ENCODE measurements around the gene TMEM221.
"Not testable (repeated sequence)": the region's sequence is repeated elsewhere in the genome, so short reads cannot be mapped to it uniquely, and the experiment has no call there.

TMEM221 gene

DNA sequence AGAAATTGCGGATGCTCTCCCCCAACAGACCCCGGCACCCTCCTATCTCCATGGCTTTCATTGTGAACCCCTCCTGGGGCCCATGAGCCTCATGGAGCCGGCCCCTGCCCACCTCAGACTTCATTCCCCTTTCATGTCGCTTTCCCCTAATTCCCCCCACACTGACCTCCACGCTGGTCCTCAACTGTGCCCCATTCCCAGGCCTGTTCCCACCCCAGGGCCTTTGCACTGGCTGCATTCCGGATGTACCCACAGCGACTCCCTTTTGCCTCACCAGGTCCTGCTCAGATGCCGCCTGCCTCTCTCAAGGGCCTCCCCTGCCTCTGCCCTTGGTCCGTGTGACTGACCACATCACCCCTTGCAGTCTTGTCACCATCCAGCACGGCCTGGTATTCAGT, 35.1 kb upstream of the TMEM221 start:
- H3K4me3 ChIP-seq (ENCODE audit: control insufficient read depth, low read depth, low read length), result no peak overlapping the region
- TF ChIP-seq CTCF (IDR thresholded peaks at IDR 0.05; ENCODE audit: control insufficient read depth, insufficient read depth, low read depth, low read length, missing control alignments), result no peak
- no peak for DNase-seq (ENCODE audit: low read depth)

DNA sequence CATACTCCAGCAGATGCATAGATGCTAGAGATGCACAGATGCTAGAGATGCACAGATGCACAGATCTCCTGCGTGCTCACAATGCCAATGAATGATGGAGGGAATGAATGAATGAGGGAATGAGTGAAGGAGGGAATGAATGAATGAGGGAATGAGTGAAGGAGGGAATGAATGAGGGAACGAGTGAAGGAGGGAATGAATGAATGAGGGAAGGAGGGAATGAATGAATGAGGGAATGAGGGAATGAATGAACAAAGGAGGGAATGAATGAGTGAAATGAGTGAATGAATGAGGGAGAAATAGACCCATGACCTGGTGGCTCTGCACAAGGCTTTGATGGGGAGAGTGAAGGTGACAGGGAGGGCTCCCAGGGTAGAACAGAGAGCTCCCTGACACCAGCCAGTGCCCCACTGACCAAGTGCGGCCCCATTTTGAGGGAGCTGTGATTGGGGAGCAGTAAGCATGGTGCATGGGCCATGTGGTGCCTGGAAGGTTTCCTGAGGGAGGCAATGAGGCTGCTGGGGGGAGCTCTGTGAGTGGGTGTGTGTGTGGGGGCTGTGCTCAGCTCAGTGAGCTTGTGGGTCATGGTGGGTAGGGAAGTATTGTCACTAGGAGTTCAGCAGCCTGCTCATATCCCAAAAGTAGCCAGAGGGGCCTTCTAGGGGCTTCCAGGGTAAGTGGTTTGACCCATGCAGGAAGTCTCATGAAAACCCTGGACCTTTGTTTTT, 34.6 kb upstream of the TMEM221 start:
- DNase-seq (ENCODE audit: low read depth), result no peak
- no peak overlapping the region for H3K4me3 ChIP-seq (ENCODE audit: control insufficient read depth, low read depth, low read length)
- no peak for TF ChIP-seq CTCF (IDR thresholded peaks at IDR 0.05; ENCODE audit: control insufficient read depth, insufficient read depth, low read depth, low read length, missing control alignments)

- DNase-seq (ENCODE audit: low read depth), result no peak
- no peak for TF ChIP-seq CTCF (IDR thresholded peaks at IDR 0.05; ENCODE audit: control insufficient read depth, insufficient read depth, low read depth, low read length, missing control alignments)
Measured at GRCh38 chr19:17481986-17482385, 33.5 kb upstream of the TMEM221 start.

GRCh38 chr19:17479325-17479791, 30.9 kb upstream of the TMEM221 start:
- no peak overlapping the region for H3K4me3 ChIP-seq (ENCODE audit: control insufficient read depth, low read depth, low read length)
- DNase-seq (ENCODE audit: low read depth), result peak; percentile 64
- no peak for TF ChIP-seq CTCF (IDR thresholded peaks at IDR 0.05; ENCODE audit: control insufficient read depth, insufficient read depth, low read depth, low read length, missing control alignments)

More at GRCh38 chr19:17481986-17482385, 33.5 kb upstream of the TMEM221 start:
- H3K4me3 ChIP-seq (ENCODE audit: control insufficient read depth, low read depth, low read length), result no peak overlapping the region

- DNase-seq (ENCODE audit: low read depth), result no peak
- TF ChIP-seq CTCF (IDR thresholded peaks at IDR 0.05; ENCODE audit: control insufficient read depth, insufficient read depth, low read depth, low read length, missing control alignments), result no peak
- H3K4me3 ChIP-seq (ENCODE audit: control insufficient read depth, low read depth, low read length), result no peak overlapping the region
Measured at GRCh38 chr19:17475541-17476115, 27.2 kb upstream of the TMEM221 start.

GRCh38 chr19:17475011-17475540, 26.6 kb upstream of the TMEM221 start:
- DNase-seq (ENCODE audit: low read depth); H3K4me3 ChIP-seq (ENCODE audit: control insufficient read depth, low read depth, low read length): not testable (repeated sequence)

GRCh38 chr19:17473041-17473440, 24.6 kb upstream of the TMEM221 start:
- no peak overlapping the region for H3K4me3 ChIP-seq (ENCODE audit: control insufficient read depth, low read depth, low read length)
- TF ChIP-seq CTCF (IDR thresholded peaks at IDR 0.05; ENCODE audit: control insufficient read depth, insufficient read depth, low read depth, low read length, missing control alignments), result no peak
- no peak for DNase-seq (ENCODE audit: low read depth)
